ENCODE measurements around the gene ARID3A.
A peak's percentile ranks its signal among the peaks of the same experiment; 100 is the strongest.

Gene ARID3A

DNA sequence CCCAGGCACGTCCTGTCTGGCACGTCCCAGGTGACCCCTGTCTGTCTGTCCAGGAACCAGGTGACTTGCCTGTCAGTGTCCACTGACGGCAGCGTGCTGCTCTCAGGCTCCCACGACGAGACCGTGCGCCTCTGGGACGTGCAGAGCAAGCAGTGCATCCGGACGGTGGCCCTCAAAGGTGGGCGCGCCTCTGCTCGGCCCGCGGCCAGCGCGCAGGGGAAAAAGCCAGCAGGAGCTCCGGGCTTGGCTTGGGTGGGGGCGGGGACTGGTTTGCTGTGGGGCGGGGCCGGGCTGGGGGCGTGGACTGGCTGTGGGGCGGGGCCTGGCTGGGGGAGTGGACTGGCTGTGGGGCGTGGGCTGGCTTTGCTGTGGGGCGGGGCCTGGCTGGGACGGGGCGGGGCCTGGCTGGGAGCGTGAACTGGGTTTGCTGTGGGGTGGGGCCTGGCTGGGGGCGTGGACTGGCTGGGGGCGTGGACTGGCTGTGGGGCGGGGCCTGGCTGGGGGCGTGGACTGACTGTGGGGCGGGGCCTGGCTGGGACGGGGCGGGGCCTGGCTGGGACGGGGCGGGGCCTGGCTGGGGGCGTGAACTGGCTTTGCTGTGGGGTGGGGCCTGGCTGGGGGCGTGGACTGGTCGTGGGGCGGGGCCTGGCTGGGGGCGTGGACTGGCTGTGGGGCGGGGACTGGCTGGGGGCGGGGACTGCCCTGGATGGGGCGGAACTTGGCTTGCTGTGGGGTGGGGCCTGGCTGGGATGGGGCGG lies 65.5 kb downstream of the ARID3A start:
- peak; percentile 56 for DNase-seq

DNA sequence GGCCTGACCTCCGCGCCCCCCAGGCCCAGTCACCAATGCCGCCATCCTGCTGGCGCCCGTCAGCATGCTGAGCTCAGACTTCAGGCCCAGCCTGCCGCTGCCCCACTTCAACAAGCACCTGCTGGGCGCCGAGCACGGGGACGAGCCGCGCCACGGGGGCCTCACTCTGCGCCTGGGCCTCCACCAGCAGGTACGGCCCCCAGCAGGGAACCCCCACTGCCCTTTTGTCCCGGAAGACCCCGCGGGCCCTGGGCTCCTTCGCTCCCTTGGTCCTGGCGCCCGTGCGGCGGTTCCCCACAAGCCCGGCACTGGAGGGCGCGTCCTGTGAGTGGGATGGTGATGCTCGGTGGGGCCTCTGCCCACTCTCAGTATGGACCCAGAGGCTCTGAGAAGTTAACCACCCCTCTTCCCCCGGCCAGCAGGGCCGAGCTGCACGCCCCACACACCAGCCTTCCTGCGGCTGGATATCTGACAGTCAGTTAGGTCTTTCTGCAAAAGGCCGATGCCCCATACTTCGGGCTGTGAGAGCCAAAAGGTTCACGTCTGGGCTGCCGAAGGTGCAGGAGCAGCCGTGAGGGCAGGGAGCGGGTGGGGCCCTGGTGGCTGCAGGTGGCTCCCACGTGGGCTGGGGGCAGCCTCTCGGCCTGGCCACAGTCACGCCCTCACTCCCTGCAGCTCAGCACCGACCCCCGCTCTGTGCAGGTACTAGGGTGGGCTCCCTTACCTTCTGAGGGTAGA lies 66.3 kb downstream of the ARID3A start:
- DNase-seq: no peak

DNA sequence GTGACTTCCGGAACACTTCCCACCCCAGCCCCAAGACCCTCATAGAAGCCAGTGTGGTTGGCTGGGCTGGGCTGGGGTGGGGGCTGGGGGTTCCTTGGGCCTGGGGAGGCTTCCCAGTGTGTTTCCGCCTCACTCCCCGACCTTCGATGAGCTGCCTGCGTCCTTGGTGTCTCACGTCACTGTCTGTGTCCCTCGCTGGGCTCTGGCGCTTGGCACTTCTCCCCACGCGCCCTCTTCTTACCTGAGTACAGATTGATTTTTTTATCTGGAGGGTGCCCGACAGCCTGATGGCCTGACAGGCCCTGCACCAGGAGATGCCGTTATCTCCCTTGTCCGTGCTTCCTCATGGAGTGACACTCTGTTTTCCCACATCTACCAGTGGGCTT lies 66.8 kb downstream of the ARID3A start:
- no peak for DNase-seq

DNA sequence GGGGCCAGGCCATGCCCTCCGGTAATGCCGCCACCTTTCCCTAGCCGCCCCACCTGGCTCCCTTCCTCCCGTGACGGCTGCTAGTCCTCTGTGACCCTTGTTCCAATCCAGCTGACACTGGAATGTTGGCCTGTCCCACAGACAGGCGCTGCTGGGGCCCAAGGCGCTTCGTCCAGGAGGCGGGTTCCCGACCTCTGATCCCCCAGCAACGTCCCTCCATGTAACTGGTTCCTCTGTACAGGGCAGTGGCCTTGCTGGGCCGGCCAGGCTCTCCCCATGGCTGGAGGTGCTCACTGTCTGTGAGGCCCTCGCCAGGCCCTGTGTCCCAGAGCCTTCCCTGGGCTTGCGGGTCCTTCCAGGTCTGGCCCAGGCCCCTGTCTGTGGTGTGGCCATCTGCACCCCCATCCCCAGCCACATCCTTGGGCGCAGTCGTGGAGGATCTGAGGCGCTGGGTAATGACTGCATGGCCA lies 67.6 kb downstream of the ARID3A start:
- DNase-seq: no peak

DNA sequence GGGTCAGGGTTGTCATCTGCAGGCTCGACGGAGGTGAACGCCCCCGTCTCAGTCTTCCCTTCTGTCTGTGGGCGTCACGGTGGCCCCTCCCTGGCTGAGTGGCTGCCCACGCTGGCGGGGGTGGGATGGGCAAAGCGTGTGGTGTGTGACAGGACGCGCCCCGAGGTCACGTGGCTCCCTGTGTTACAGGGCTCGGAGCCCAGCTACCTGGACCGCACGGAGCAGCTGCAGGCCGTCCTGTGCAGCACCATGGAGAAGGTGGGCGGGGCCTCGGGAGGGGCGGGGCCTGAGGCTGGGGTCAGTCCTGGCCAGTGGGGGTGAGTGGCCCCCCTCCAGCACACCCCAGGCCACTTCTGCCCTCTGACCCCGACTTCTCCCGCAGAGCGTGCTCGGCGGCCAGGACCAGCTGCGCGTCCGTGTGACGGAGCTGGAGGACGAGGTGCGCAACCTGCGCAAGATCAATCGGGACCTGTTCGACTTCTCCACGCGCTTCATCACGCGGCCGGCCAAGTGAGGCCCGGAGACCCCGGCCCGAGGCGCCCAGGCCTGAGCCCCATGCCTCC lies 68.1 kb downstream of the ARID3A start:
- no peak for DNase-seq

DNA sequence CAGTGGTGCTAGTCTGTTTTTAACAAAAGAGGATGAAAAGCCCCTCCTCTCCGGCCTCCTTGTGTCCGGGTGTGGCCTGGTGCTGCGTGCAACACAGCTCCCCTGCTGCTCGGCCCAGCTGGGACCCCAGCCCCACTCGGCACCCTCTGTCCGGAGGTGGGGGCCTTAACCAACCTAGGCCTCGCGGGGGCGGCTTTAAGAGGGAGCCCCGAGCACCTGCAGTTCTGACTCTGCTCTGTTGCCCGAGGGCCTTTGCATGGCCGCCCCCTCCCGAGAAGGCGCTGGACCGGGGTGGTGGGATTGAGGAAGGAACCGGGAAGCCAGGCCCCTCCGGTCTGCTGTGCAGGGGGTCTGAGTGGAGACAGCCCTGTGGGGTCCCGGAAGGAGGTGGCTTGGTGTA lies 68.7 kb downstream of the ARID3A start:
- DNase-seq: no peak

DNA sequence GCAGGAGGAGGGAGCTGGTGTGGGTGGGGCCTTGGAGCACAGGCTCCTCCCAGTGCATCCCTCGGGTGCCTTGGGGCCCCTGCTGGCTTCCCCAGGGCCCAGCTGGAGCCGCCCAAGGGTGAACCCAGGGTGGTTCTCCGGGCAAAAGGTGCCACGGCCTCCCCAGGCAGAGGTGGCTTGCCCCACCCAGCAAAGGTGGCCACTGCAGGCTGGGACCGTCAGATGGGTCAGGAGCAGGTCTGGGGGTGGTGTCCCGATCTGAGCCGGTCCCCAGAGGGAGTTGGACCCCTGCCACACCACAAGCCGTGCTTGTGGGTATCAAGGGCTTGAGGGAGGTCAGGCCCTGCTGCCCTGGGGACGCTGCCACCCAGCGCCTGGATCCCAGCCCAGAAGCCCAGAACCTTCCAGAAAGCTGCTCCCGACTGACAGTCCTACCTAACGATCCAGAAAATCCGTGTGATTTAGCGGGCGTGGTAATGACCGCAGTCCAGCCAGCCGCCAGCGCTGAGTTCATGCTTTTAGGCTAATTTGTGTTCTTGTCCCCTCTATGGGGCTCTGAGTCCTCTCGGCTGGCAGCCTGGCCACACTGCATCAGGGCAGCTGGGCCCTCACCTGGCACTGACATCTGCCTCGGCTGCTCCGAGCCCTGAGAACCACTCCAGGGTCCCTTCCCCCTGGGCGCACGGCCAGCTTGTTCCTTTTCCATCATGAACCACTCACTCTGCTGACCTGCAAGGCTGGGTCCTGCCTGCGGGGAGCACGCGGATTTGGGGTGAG lies 69.4 kb downstream of the ARID3A start:
- DNase-seq: no peak

DNA sequence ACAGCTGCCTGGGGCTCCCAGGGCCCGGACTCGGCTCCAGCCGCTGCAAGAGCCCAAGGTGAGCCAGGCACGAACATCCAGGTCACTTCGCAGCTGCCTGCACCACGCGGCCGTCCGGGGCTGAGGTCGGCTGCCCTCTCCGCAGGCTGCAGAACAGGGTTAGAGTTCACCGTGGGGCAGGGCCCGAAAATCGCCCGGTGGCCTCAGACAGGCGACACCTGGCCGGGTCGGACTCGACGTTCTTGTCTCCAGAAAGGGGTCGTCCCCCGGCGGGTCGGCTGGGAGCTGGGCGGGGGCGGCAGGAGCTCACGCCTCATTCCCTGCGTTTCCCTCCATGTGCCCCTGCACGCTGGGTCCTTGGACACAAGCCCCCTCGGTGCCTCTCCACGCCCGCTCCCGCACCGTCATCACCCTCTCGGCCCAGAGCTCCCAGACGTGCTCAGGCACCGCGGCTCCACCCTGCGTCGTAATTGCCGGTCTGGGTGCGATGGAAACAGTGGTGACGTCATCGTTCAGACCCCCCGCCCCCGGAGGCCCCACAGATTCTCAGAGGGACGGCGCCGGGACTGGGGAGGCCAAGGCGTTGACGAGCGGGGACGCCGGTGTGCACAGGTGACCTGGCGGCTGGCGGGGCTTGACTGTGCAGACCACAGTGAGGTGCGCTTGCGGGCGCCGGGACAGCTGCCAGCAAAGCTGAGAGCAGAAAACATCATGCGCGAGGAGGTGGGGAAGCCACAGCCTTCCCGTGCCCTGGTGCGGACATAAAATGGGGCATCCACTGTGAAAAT lies 70.4 kb downstream of the ARID3A start:
- DNase-seq: peak; percentile 85

DNA sequence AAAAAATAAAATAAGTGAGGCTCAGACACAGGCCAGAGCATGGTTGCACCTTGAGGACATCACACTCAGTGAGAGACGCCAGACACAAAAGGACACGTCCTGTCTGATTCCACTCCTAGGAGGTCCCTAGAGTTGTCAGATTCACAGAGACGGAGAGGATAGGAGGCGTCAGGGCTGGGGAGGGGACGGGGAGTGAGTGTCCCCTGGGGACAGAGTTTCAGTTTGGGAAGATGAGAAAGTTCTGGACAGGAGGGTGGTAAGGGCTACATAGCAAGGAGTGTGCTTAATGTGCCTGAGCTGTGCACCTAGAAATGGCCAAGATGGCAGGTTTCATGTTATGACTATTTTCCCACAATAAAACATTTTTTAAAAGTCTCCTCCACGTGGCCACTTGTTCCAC lies 72.2 kb downstream of the ARID3A start:
- DNase-seq: no peak

DNA sequence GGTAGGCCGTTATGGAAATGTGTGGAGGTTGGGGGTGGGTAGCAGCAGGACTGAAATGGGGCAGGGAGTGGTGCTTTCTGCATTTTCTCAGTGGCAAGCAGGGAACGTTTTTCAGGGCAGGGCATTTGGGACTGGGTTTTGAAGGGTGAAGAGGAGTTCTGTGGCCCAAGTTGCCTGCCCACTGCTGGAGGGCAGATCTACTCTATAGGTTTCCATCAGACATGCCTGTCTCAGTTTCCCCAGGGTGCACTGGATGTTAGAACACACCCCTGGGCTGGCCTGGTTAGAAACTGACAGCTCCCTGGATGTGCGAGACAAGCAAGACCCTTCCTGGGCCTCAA lies 73.5 kb downstream of the ARID3A start:
- no peak for DNase-seq

DNA sequence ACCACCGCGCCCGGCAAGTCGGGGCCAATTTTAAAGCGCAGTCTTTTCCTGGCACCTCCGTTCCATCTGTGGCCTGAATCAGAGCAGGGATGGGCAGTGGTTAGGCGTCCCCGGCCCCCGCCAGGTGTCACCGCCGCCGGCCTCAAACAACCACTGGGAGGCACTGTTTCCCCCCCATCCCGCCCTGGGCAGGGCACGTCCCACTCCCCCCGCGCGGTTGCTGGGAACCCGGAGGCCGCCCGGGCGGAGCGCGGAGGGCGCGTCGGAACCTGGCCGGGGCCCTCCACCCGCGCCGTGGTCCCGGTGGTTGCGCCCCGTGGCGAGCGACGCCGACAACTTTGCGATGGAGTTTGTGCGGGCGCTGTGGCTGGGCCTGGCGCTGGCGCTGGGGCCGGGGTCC lies 74.3 kb downstream of the ARID3A start, which contains the start of gene GRIN3B:
Gene GRIN3B, plus strand, starts transcription at position 325 of the 400 bp plus-strand sequence. Its CDS starts 19 bp downstream, at position 344.
- DNase-seq: peak; percentile 71

DNA sequence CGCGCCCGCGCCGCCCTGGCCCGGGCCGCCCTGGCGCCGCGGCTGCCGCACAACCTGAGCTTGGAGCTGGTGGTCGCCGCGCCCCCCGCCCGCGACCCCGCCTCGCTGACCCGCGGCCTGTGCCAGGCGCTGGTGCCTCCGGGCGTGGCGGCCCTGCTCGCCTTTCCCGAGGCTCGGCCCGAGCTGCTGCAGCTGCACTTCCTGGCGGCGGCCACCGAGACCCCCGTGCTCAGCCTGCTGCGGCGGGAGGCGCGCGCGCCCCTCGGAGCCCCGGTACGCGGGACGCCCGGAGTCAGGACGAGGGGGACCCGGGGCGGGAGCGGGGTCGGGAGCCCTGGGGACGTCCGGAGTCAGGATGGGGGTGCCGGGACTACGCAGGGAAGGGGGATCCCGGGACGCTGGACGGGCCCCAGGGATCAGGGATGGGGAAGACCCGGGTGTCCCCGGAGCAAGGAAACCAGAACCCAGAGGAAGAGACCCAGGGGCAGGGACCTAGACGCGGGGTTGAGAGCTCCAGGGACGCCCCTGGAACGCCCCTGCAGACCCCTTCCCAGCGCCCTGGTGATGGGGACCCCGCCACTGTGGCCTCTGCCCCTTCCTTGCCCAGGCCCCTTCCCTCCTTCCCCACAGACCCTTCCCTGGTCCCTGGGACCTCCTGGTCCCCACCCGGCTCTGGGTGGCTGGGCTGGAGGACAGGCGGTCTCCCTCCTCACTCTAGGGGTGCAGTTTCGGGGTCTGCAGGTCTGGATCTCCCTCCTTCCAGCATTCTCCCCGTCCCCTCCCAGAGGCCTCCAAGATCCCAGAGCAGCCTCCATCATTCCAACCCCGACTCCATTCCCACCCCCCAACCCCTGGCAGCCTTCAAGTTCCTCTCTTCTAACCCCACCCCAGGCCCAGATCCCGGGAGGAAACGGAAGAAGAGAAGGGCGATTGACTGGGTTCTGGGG lies 75.0 kb downstream of the ARID3A start:
- DNase-seq: no peak

DNA sequence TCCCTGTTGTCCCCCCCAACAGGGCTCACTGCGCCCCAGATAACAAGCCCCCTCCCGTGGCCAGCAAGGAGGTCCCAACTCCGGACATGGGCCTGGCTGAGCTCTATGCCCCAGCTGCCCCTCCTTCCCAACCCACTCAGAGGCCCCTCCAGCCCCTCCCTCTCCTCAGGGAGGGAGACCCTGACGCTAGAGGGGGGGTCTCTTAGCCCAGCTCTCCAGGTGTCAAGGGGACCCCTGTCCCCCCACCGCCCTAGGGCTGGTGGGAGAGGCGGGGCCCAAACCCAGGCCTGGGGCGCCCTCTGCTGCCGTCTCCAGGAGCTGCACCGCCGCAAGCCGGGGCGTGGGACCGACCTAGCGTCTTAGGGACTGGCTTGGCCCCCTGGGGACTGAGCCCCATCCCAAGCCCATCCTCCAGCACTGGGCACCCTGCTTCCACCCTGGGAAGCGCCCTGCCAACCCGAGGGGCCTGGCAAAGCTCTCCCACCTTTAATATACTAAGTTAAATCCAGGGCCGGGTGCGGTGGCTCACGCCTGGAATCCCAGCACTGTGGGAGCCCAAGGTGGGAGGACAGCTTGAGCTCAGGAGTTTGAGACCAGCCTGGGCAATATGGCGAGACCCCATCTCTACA lies 75.8 kb downstream of the ARID3A start:
- peak; percentile 71 for DNase-seq

DNA sequence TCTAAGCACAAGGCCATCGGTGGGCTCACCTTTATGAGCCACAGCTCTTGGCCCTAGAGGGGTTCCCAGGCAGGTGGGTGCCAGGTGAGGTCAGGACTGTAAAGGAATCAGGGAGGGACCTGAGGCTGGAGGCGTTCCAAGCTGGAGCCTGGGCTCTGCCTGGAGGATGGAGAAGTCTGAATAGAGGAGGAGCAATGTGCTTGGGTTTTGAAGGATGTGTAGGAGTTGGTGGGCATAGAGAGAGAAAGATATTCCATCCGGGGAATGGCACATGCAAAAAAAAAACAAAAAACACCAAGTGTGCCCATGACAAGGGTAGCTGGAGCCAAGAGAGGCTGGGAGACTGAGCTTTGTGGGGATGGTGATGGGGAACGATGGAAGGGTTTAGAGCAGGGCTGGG lies 76.8 kb downstream of the ARID3A start:
- DNase-seq: no peak

DNA sequence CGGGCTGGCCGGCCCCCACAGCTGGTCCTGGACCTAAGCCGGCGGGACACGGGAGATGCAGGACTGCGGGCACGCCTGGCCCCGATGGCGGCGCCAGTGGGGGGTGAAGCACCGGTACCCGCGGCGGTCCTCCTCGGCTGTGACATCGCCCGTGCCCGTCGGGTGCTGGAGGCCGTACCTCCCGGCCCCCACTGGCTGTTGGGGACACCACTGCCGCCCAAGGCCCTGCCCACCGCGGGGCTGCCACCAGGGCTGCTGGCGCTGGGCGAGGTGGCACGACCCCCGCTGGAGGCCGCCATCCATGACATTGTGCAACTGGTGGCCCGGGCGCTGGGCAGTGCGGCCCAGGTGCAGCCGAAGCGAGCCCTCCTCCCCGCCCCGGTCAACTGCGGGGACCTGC lies 77.4 kb downstream of the ARID3A start:
- no peak for DNase-seq

DNA sequence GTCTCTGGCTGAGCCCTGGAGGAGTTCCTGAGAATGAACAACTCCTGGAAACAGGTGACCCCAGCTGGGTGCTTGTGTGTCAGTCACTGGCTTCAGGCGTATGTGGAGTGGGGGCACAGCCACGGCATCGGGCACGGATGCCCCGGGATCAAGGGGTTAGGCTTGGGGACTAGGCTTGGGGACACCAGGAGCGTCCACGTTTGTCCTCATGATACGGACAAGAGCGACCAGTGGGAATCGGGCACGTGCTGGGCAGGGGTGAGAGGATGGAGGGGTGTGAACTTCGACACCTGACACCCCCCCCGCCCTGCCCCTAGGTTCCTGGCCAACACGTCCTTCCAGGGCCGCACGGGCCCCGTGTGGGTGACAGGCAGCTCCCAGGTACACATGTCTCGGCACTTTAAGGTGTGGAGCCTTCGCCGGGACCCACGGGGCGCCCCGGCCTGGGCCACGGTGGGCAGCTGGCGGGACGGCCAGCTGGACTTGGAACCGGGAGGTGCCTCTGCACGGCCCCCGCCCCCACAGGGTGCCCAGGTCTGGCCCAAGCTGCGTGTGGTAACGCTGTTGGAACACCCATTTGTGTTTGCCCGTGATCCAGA lies 78.5 kb downstream of the ARID3A start:
- DNase-seq: no peak

DNA sequence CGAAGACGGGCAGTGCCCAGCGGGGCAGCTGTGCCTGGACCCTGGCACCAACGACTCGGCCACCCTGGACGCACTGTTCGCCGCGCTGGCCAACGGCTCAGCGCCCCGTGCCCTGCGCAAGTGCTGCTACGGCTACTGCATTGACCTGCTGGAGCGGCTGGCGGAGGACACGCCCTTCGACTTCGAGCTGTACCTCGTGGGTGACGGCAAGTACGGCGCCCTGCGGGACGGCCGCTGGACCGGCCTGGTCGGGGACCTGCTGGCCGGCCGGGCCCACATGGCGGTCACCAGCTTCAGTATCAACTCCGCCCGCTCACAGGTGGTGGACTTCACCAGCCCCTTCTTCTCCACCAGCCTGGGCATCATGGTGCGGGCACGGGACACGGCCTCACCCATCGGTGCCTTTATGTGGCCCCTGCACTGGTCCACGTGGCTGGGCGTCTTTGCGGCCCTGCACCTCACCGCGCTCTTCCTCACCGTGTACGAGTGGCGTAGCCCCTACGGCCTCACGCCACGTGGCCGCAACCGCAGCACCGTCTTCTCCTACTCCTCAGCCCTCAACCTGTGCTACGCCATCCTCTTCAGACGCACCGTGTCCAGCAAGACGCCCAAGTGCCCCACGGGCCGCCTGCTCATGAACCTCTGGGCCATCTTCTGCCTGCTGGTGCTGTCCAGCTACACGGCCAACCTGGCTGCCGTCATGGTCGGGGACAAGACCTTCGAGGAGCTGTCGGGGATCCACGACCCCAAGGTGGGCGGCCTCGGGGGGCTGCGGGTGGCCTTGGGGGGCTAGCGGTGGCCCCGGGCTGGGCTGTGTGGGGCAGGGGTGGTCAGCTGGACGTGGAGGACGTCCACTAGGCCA lies 79.2 kb downstream of the ARID3A start:
- DNase-seq: no peak

DNA sequence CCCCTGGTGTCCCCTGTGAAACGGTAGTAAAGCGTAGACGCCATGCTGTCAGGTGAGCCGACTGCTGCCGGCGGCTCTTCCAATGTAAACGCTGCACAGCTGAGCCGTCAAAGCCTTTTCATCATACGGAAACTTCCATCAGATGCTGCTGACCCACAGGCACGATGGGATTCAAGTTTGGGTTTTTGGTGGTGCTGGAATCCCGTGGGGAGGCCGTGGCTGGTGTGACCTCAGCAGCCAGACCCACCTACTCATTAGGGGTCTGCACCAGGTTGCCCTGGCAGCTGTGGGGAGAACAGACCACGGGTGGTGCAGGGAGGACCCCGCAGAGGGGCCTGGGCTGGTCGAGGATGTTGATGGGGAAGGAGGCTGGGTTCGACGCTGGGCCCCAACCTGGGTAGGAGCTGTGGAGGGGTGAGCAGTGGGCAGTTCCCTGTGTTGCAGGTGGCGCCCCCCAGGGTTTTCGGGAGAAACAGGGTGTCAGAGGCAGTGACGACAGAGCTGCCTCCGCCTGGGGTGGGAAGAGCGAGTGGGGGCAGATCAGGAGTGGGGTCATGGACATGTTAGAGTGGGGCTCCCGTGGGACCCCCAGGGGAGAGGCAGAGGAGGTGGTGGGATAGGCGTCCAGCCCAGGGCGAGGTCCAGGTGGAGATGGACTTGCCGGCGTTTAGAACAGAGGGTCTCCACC lies 81.0 kb downstream of the ARID3A start:
- no peak for DNase-seq

All from CD4-positive, alpha-beta T cell treated with Interleukin-12 subunit alpha and Interleukin-12 subunit beta, for 1 hour (primary cell).